Upper lobe of left lung (tissue), 4 donors: ENCODE data around the gene RHBDF1.

Source experiments
- CTCF ChIP-seq, 6 experiments: fragments of 450-650 bp in 4 of 6; fragments of 200-600 bp in 2 of 6; sonication (generic) in 2 of 6; IDR thresholded peaks; one replicate each; pipeline ENCODE4 v1.5.1; 2016 to 2019; ENCODE audit warnings: antibody characterized with exemption in 6 of 6
- EP300 ChIP-seq, 4 donors: sonication (generic); formaldehyde crosslinking; IDR thresholded peaks; one replicate each; pipeline ENCODE4 v1.5.1; 2017; ENCODE audit warnings: antibody characterized with exemption in 4 of 4, control low read depth in 2 of 4
- POLR2A ChIP-seq, 4 donors: fragments of 450-650 bp; IDR thresholded peaks; one replicate each; pipeline ENCODE4 v1.5.1; 2016 to 2017; ENCODE audit warnings: antibody characterized with exemption in 4 of 4, mild to moderate bottlenecking in 2 of 4
- POLR2AphosphoS5 ChIP-seq, 2 donors: sonication (generic); formaldehyde crosslinking; IDR thresholded peaks; one replicate each; pipeline ENCODE4 v1.5.1; 2017; ENCODE audit warnings: antibody characterized with exemption in 2 of 2

GRCh38 chr16:112153-112840 lies 39.9 kb upstream of the RHBDF1 start:
- TF ChIP-seq CTCF (IDR thresholded peaks at IDR 0.05) (no peak), EP300 (IDR thresholded peaks at IDR 0.05) (no peak), POLR2A (IDR thresholded peaks at IDR 0.05) (no peak), POLR2AphosphoS5 (IDR thresholded peaks at IDR 0.05) (no peak)
